Breast epithelium (tissue), 4 donors: ENCODE measurements around the gene SAMD14. TPM values are rescaled to one million over a fixed set of nuclear protein-coding genes. Genes with fewer than 3 reads are reported as not detected.

ENCODE experiments used
- DNase-seq, 2 donors: peaks; one replicate each; pipeline ENCODE4 v3.0.0-alpha.2; 2019; ENCODE audit warnings: low spot score in 2 of 2
- H3K27ac ChIP-seq, 2 donors: fragments of 200-600 bp; sonication (generic) in 1 of 2; one replicate each; pipeline ENCODE4 v1.5.1; 2016 to 2019; ENCODE audit warnings: mild to moderate bottlenecking in 1 of 2
- H3K27me3 ChIP-seq, 2 donors: fragments of 200-600 bp; sonication (generic) in 1 of 2; one replicate each; pipeline versions ENCODE4 v1.5.1 to v1.6.0; 2017 to 2019; ENCODE audit warnings: control low read depth in 1 of 2, mild to moderate bottlenecking in 1 of 2
- H3K36me3 ChIP-seq: fragments of 200-600 bp; one replicate; pipeline ENCODE4 v1.5.1; 2019
- H3K4me1 ChIP-seq, 2 donors: fragments of 200-600 bp; sonication (generic); one replicate each; pipeline ENCODE4 v1.5.1; 2016 to 2019; ENCODE audit warnings: control low read depth in 1 of 2
- H3K4me3 ChIP-seq, 3 donors: fragments of 200-600 bp; sonication (generic); 1 replicate in 2 of 3; 2 replicates in 1 of 3; pipeline ENCODE4 v1.5.1; 2016 to 2019; ENCODE audit warnings: mild to moderate bottlenecking in 3 of 3, moderate library complexity in 2 of 3
- H3K9me3 ChIP-seq, 2 donors: fragments of 200-600 bp; sonication (generic) in 1 of 2; one replicate each; pipeline ENCODE4 v1.5.1; 2016 to 2019; ENCODE audit warnings: control low read depth in 1 of 2
- CTCF ChIP-seq, 3 donors: fragments of 450-650 bp; IDR thresholded peaks; one replicate each; pipeline ENCODE4 v1.5.1; 2016 to 2017; ENCODE audit warnings: antibody characterized with exemption in 3 of 3, mild to moderate bottlenecking in 3 of 3, moderate library complexity in 3 of 3
- POLR2A ChIP-seq: fragments of 450-650 bp; IDR thresholded peaks from one replicate; pipeline ENCODE4 v1.6.1; 2016; ENCODE audit warnings: antibody characterized with exemption, mild to moderate bottlenecking, moderate library complexity
- POLR2AphosphoS5 ChIP-seq, 3 donors: sonication (generic); formaldehyde crosslinking; IDR thresholded peaks; one replicate each; pipeline ENCODE4 v1.6.1; 2017; ENCODE audit warnings: antibody characterized with exemption in 3 of 3
- intact Hi-C: fragments of 100-400 bp; cut with DNase I; formaldehyde crosslinking; loops from one replicate; pipeline ENCODE4 v1.15.1; 2023; ENCODE audit warnings: low total_unique reads
- total RNA-seq, 3 donors: library from RNA; depleted of rRNA; stranded (reverse); fragments of >200 nt; gene quantifications; one replicate each; pipeline ENCODE4 v1.1.0, GENCODE V29; 2016

The SAMD14 gene
- total RNA-seq, 3 donors from 2014 or later: 0.16 to 0.98 TPM; not detected in 1

- TF ChIP-seq CTCF (IDR thresholded peaks at IDR 0.05): no peak
- no peak for TF ChIP-seq POLR2A
- TF ChIP-seq POLR2AphosphoS5 (IDR thresholded peaks at IDR 0.05): no peak
- no peak overlapping the region for H3K4me3 ChIP-seq
- peaks cover 0 to 4% of the 10 kb centered on the region in 2 donors for H3K4me1 ChIP-seq
- H3K27me3 ChIP-seq: no peaks in the 10 kb centered on the region
- intact Hi-C loops: no loop called here
- no peak overlapping the region for H3K27ac ChIP-seq
- no peaks in the 10 kb centered on the region for H3K9me3 ChIP-seq
- no peak for DNase-seq
- H3K36me3 ChIP-seq: no peaks in the 10 kb centered on the region
These were observed 38.7 kb downstream of the SAMD14 start for GRCh38 chr17:50090971-50091917.

GRCh38 chr17:50090071-50090470 is 39.9 kb downstream of the SAMD14 start:
- H3K36me3 ChIP-seq: no peaks in the 10 kb centered on the region
- no peak overlapping the region for H3K4me3 ChIP-seq
- no peak for DNase-seq
- H3K4me1 ChIP-seq: no peaks in the 10 kb centered on the region
- H3K27ac ChIP-seq: no peak overlapping the region
- H3K27me3 ChIP-seq: no peaks in the 10 kb centered on the region
- TF ChIP-seq CTCF (IDR thresholded peaks at IDR 0.05): no peak
- no peak for TF ChIP-seq POLR2A
- no peak for TF ChIP-seq POLR2AphosphoS5 (IDR thresholded peaks at IDR 0.05)
- intact Hi-C loops: no loop called here
- H3K9me3 ChIP-seq: no peaks in the 10 kb centered on the region

- no peak overlapping the region for H3K27ac ChIP-seq
- H3K4me1 ChIP-seq: no peaks in the 10 kb centered on the region
- no peak overlapping the region for H3K4me3 ChIP-seq
- TF ChIP-seq POLR2AphosphoS5 (IDR thresholded peaks at IDR 0.05) (no peak), POLR2A (no peak), CTCF (IDR thresholded peaks at IDR 0.05) (no peak)
- H3K36me3 ChIP-seq: no peaks in the 10 kb centered on the region
- H3K9me3 ChIP-seq: no peaks in the 10 kb centered on the region
- intact Hi-C loops: no loop called here
- no peak for DNase-seq
- H3K27me3 ChIP-seq: no peaks in the 10 kb centered on the region
These were observed 40.8 kb downstream of the SAMD14 start for GRCh38 chr17:50088952-50089825.

- H3K27ac ChIP-seq: no peak overlapping the region
These were observed 42.0 kb downstream of the SAMD14 start for GRCh38 chr17:50087912-50088405.

More at GRCh38 chr17:50087912-50088405, 42.0 kb downstream of the SAMD14 start:
- DNase-seq: no peak
- Histone ChIP-seq H3K27me3 (no peaks in the 10 kb centered on the region), H3K36me3 (no peaks in the 10 kb centered on the region), H3K9me3 (no peaks in the 10 kb centered on the region), H3K4me1 (no peaks in the 10 kb centered on the region), H3K4me3 (no peak overlapping the region)
- intact Hi-C loops: loop anchor here (2.0 kb wide), 1 partner anchor 65 kb away; no protein-coding TSS in a partner anchor
- TF ChIP-seq POLR2A (no peak), POLR2AphosphoS5 (IDR thresholded peaks at IDR 0.05) (no peak), CTCF (IDR thresholded peaks at IDR 0.05) (no peak)
